Measurements from ENCODE around the gene NDC80. TPM values are rescaled to one million over a fixed set of nuclear protein-coding genes. Genes with fewer than 3 reads are reported as not detected.
"Not testable (repeated sequence)": the region's sequence is repeated elsewhere in the genome, so short reads cannot be mapped to it uniquely, and the experiment has no call there.

The NDC80 gene
- total RNA-seq, 1 donor from 2014 or later = 0.26 TPM

GRCh38 chr18:2655954-2656236, 84.5 kb downstream of the NDC80 start:
- no peak for FAIRE-seq
- TF ChIP-seq CTCF (IDR thresholded peaks at IDR 0.05; ENCODE audit: insufficient read depth, low read length, severe bottlenecking) = peak; percentile 7
- Histone ChIP-seq H3K4me3 (ENCODE audit: low read depth, low read length) (peak overlapping the region; percentile 97), H3K36me3 (ENCODE audit: control insufficient read depth, insufficient read depth, low read length) (no peaks in the 10 kb centered on the region), H3K27me3 (ENCODE audit: control insufficient read depth, insufficient read depth, low read length) (no peaks in the 10 kb centered on the region)
- no peak for DNase-seq (ENCODE audit: low read depth)

GRCh38 chr18:2656237-2656980, 85.1 kb downstream of the NDC80 start:
- peak; percentile 18 for DNase-seq (ENCODE audit: low read depth)
- peak overlapping the region; percentile 97 for H3K4me3 ChIP-seq (ENCODE audit: low read depth, low read length)
- no peaks in the 10 kb centered on the region for H3K36me3 ChIP-seq (ENCODE audit: control insufficient read depth, insufficient read depth, low read length)
- no peaks in the 10 kb centered on the region for H3K27me3 ChIP-seq (ENCODE audit: control insufficient read depth, insufficient read depth, low read length)
- no peak for FAIRE-seq
- TF ChIP-seq CTCF (IDR thresholded peaks at IDR 0.05; ENCODE audit: insufficient read depth, low read length, severe bottlenecking) = no peak

DNA sequence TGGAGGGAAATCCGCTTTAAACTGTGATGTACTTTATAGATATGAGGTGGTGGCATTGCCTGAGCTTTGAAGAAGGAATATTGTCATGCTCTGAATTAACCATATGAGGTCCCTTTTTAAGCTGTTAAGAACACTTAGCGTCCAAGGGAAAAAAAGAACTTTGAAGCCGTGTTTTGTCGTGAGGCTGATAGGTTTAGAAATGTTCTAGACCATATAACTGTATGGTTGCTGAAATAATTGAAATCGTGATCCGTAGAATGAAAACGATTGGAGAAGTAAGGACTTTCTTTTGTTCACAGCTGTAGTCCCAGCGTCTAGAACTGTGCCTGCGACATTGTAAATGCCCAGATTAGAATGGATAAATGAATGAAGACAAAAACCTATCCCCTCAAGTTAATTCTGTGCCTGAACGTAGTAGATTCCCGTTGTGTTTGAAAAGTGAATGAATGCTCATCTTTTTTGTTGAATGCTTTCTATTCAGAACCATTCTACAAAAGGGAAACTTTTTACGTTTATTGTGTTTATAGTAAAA, 85.7 kb downstream of the NDC80 start:
- Histone ChIP-seq H3K4me3 (ENCODE audit: low read depth, low read length) (peak overlapping the region; percentile 97), H3K36me3 (ENCODE audit: control insufficient read depth, insufficient read depth, low read length) (no peaks in the 10 kb centered on the region), H3K27me3 (ENCODE audit: control insufficient read depth, insufficient read depth, low read length) (no peaks in the 10 kb centered on the region)
- FAIRE-seq = no peak
- no peak for DNase-seq (ENCODE audit: low read depth)
- TF ChIP-seq CTCF (IDR thresholded peaks at IDR 0.05; ENCODE audit: insufficient read depth, low read length, severe bottlenecking) = no peak

DNA sequence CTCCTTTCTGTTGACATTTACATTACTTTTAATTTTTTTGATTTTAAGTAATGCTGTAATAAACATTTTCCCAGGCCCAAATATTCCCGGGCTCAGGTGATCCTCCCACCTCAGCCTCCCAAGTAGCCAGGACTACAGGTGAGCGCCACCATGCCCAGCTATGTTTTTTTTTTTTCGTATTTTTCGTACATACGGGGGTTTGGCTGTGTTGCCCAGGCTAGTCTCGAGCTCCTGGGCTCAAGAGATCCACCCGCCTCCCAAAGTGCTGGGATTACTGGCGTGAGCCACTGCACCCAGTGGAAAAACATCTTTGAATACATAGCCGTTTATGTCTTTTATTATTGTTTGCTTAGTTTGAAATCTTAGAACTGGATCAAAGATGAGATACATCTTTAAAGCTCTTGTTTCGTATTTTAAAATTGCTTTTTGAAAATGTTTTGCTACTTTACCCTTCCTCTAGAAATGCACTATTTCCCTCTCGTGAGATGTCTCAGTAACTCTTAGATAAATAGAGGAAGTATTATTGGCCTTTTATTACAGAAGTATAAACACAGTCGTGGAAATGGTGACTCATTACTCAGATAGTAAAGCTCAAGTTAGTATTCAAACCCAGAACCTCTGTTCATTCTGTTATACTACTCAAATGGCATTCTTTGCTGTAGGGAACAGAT, 86.6 kb downstream of the NDC80 start:
- FAIRE-seq (no peak), DNase-seq (ENCODE audit: low read depth) (peak; percentile 63)
- Histone ChIP-seq H3K4me3 (ENCODE audit: low read depth, low read length) (no peak overlapping the region), H3K36me3 (ENCODE audit: control insufficient read depth, insufficient read depth, low read length) (no peaks in the 10 kb centered on the region), H3K27me3 (ENCODE audit: control insufficient read depth, insufficient read depth, low read length) (no peaks in the 10 kb centered on the region)
- TF ChIP-seq CTCF (IDR thresholded peaks at IDR 0.05; ENCODE audit: insufficient read depth, low read length, severe bottlenecking) = no peak

DNA sequence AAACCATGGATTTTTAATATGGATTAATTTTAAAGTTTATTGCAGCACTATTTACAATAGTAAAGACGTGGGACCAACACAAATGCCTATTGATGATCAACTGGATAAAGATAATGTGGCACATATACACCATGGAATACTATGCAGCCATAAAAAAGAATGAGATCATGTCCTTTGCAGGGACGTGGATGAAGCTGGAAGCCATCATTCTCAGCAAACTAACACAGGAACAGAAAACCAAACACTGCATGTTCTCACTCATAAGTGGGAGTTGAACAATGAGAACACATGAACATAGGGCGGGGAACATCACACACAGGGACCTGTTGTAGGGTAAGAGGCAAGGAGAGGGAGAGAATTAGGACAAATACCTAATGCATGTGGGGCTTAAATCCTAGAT, 89.5 kb downstream of the NDC80 start:
- H3K4me3 ChIP-seq (ENCODE audit: low read depth, low read length); DNase-seq (ENCODE audit: low read depth); FAIRE-seq; H3K27me3 ChIP-seq (ENCODE audit: control insufficient read depth, insufficient read depth, low read length); H3K36me3 ChIP-seq (ENCODE audit: control insufficient read depth, insufficient read depth, low read length): not testable (repeated sequence)

DNA sequence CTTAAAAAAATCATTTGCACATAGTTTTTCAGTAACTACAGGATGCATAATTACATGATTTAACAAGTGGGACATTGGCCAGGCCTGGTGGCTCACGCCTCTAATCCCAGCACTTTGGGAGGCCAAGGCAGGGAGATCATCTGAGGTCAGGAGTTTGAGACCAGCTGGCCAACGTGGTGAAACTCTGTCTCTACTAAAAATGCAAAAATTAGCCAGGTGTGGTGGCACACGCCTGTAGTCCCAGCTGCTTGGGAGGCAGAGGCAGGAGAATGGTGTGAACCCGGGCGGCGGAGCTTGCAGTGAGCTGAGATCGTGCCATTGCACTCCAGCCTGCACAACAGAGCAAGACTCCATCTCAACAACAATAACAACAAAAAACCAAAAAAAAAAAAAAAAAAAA, 90.9 kb downstream of the NDC80 start:
- not testable (repeated sequence) for FAIRE-seq; H3K4me3 ChIP-seq (ENCODE audit: low read depth, low read length); DNase-seq (ENCODE audit: low read depth); H3K36me3 ChIP-seq (ENCODE audit: control insufficient read depth, insufficient read depth, low read length); H3K27me3 ChIP-seq (ENCODE audit: control insufficient read depth, insufficient read depth, low read length)
